Bladder microvascular endothelial cell (primary cell): ENCODE data around the gene GAPDH. TPM values are rescaled to one million over a fixed set of nuclear protein-coding genes. Genes with fewer than 3 reads are reported as not detected.

Experiments used
- total RNA-seq: library from RNA; depleted of rRNA; stranded (reverse); fragments of >200 nt; gene quantifications from 2 replicates; pipeline ENCODE4 v1.2.3, GENCODE V29; 2014

The GAPDH gene
- total RNA-seq, result 3,225 and 4,830 TPM in 2 replicates

DNA sequence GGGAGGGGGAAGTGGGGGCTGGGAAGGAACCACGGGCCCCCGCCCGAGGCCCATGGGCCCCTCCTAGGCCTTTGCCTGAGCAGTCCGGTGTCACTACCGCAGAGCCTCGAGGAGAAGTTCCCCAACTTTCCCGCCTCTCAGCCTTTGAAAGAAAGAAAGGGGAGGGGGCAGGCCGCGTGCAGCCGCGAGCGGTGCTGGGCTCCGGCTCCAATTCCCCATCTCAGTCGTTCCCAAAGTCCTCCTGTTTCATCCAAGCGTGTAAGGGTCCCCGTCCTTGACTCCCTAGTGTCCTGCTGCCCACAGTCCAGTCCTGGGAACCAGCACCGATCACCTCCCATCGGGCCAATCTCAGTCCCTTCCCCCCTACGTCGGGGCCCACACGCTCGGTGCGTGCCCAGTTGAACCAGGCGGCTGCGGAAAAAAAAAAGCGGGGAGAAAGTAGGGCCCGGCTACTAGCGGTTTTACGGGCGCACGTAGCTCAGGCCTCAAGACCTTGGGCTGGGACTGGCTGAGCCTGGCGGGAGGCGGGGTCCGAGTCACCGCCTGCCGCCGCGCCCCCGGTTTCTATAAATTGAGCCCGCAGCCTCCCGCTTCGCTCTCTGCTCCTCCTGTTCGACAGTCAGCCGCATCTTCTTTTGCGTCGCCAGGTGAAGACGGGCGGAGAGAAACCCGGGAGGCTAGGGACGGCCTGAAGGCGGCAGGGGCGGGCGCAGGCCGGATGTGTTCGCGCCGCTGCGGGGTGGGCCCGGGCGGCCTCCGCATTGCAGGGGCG is at the start of gene GAPDH:
Gene GAPDH, plus strand, starts transcription at position 595 of the 772 bp plus-strand sequence. CDS start 316 bp downstream, outside the sequence.

DNA sequence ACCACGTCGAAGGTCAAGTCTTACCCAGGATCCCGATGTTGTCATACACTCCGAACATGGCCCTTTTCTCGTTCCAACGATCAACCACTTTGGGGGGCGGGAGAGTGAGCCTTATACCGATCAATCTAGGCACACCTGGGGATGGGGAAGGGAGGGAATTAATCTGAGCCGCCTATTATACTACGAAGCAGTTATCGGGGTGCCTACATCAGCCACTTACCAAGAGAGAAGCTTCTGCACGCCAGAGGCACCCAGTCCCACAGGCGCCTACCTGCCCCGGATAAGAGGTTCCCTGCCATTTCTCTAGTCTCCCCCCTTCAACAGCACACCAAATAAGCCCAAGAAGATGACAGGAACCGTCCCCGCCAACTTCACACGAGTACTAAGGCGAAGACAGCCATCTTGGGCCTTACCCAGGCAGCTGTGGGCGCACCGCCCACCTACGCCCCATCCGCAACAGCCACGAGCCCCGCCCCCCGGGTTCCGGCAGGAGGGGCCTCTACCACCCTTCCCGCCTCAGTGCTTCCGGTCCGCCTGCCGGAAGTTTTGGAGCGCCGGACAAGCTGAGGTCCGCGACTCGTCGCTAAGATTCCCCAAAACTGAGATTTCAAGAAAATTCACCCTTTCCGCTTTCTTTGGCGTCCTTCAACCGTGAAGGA is 41.4 kb upstream of the GAPDH start, which contains the start of gene MRPL51:
Gene MRPL51, minus strand, starts transcription at position 425 of the 659 bp plus-strand sequence. Its CDS starts 126 bp downstream, at position 299.

DNA sequence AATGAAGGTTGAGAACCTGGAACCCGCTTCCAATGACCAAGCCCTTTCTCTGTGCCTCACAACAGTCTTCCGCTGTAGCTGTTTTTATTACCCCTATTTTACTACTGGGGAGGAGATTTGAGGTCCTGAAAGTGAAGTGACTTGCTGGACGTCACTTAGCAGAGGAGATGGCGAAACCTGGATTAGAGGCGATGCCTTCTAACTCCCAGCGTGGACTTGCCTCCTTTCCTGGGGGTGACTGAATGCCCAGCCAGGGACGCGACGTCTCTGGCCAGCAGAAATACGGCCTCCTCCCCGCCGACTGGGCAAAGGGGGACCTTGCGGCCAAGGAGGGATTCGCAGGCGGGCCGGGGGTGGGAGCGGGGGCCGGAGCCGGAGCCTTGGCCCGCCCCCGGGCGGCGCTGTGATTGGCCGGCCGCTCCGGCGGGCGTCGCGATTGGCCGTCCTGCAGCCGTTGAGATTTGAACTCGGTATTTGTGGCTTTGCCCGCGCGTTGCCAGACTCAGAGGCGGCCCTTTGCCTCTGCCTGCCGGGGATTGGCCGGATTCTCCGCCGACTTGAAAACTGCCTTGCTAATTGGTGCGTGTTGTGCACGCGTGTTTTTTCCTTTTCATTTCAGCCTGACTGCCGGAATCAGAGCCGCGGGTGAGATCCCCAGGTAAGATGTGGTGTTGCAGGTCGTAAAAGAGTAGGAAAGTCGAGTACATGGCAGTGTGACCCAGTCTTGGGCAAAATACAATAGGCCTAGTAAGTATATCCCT is 40.6 kb upstream of the GAPDH start, which contains the start of gene NCAPD2:
Gene NCAPD2, plus strand, starts transcription at position 606 of the 761 bp plus-strand sequence. CDS start 997 bp downstream, outside the sequence.

Other genes starting within 250 kb of the GAPDH start
- under 0.01 TPM in 1 of 2 replicates, not detected in the other for gene PLEKHG6, start 223.8 kb upstream of the GAPDH start, total RNA-seq
- gene TNFRSF1A, start 192.4 kb upstream of the GAPDH start, total RNA-seq, result 39.7 and 60.5 TPM in 2 replicates
- gene SCNN1A, start 159.0 kb upstream of the GAPDH start, total RNA-seq, result 0.16 TPM in 1 of 2 replicates, not detected in the other
- 30.6 and 46.2 TPM in 2 replicates for gene LTBR, start 150.4 kb upstream of the GAPDH start, total RNA-seq
- not detected in 2 replicates for gene CD27, start 89.6 kb upstream of the GAPDH start, total RNA-seq
- 11.8 and 17.4 TPM in 2 replicates for gene TAPBPL, start 82.5 kb upstream of the GAPDH start, total RNA-seq
- 1.9 and 7.9 TPM in 2 replicates for gene VAMP1, start 63.8 kb upstream of the GAPDH start, total RNA-seq
- 107 and 118 TPM in 2 replicates for gene MRPL51, start 41.3 kb upstream of the GAPDH start, total RNA-seq
- gene NCAPD2, start 40.4 kb upstream of the GAPDH start, total RNA-seq, result 36.8 and 54.2 TPM in 2 replicates
- 6.6 and 12.7 TPM in 2 replicates for gene IFFO1, start 21.5 kb downstream of the GAPDH start, total RNA-seq
- 6.5 and 19.4 TPM in 2 replicates for gene NOP2, start 33.8 kb downstream of the GAPDH start, total RNA-seq
- 158 and 246 TPM in 2 replicates for gene CHD4, start 72.9 kb downstream of the GAPDH start, total RNA-seq
- gene LPAR5, start 101.4 kb downstream of the GAPDH start, total RNA-seq, result not detected in 2 replicates
- gene ACRBP, start 112.9 kb downstream of the GAPDH start, total RNA-seq, result 0.16 and 0.57 TPM in 2 replicates
- 27.2 and 43.3 TPM in 2 replicates for gene ING4, start 128.6 kb downstream of the GAPDH start, total RNA-seq
- gene ZNF384, start 154.9 kb downstream of the GAPDH start, total RNA-seq, result 6.5 and 18.5 TPM in 2 replicates
- gene PIANP, start 166.3 kb downstream of the GAPDH start, total RNA-seq, result not detected in 2 replicates
- 27.8 and 75.8 TPM in 2 replicates for gene COPS7A, start 189.5 kb downstream of the GAPDH start, total RNA-seq
- gene MLF2, start 218.6 kb downstream of the GAPDH start, total RNA-seq, result 75.8 and 151 TPM in 2 replicates
- 50.5 and 163 TPM in 2 replicates for gene PTMS, start 231.8 kb downstream of the GAPDH start, total RNA-seq
- 0.13 and 0.16 TPM in 2 replicates for gene LAG3, start 238.0 kb downstream of the GAPDH start, total RNA-seq